Upper lobe of left lung (tissue), 4 donors: Measurements from ENCODE around the gene TMX1.

Experiments
- POLR2A ChIP-seq, 4 donors: fragments of 450-650 bp; IDR thresholded peaks; one replicate each; pipeline ENCODE4 v1.5.1; 2016 to 2017; ENCODE audit warnings: antibody characterized with exemption in 4 of 4, mild to moderate bottlenecking in 2 of 4
- TF ChIP-seq, protein P1 (sequence below), 6 experiments: fragments of 450-650 bp in 4 of 6; fragments of 200-600 bp in 2 of 6; sonication (generic) in 2 of 6; IDR thresholded peaks; one replicate each; pipeline ENCODE4 v1.5.1; 2016 to 2019; ENCODE audit warnings: antibody characterized with exemption in 6 of 6

DNA sequence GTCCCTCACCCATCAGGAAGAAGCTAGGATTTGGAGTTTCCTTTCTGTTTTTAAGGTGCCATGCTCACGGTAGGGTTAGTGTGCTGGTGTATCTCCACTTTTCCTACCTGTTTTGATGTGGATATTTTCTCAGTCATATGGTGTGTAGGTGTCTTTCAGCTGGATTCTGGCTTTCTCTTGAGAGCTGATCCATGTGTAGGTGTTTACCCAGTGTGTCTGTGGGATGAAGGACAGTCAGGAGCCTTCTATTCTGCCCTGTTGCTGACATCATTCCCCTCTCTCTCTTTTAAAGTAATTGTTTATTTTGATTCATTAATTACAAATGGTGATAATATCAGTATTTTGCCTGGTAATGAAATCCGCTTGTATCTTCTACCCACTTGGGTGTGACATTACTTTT is 22.8 kb downstream of the TMX1 start:
- no peak for TF ChIP-seq POLR2A (IDR thresholded peaks at IDR 0.05)
- TF ChIP-seq, protein P1, sequence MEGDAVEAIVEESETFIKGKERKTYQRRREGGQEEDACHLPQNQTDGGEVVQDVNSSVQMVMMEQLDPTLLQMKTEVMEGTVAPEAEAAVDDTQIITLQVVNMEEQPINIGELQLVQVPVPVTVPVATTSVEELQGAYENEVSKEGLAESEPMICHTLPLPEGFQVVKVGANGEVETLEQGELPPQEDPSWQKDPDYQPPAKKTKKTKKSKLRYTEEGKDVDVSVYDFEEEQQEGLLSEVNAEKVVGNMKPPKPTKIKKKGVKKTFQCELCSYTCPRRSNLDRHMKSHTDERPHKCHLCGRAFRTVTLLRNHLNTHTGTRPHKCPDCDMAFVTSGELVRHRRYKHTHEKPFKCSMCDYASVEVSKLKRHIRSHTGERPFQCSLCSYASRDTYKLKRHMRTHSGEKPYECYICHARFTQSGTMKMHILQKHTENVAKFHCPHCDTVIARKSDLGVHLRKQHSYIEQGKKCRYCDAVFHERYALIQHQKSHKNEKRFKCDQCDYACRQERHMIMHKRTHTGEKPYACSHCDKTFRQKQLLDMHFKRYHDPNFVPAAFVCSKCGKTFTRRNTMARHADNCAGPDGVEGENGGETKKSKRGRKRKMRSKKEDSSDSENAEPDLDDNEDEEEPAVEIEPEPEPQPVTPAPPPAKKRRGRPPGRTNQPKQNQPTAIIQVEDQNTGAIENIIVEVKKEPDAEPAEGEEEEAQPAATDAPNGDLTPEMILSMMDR (IDR thresholded peaks at IDR 0.05): no peak
